ENCODE measurements around the gene PINLYP.

DNA sequence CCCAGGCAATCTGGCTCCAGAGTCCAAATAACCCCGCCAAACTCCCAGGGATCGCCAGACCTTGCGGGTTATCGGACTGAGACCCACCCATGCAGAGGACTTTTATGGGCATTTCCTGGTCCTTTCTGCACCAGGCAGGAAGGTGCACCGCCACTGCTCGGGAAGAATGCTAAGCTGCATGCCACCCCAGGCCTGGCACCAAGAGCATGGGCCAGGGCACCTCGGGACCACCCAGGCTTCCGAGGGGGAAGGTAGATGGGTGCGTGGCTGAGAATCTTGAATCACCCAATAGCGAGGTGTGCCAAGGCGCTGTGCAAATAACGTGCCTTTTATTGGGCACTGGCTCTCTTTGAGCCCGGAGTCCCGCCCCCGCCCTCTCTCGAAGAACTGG, 43.0 kb upstream of the PINLYP start:
- no peak for TF ChIP-seq EZH2 (IDR thresholded peaks at IDR 0.05; ENCODE audit: low read length, missing control alignments)
- no peak for TF ChIP-seq CTCF (conservative IDR thresholded peaks at IDR 0.05 in 1 of 2, IDR thresholded peaks at IDR 0.05 in 1 of 2; ENCODE audit: low read depth in 1 of 2, low read length in 2 of 2)
